Measurements from ENCODE around the gene SMYD3.

The SMYD3 gene

DNA sequence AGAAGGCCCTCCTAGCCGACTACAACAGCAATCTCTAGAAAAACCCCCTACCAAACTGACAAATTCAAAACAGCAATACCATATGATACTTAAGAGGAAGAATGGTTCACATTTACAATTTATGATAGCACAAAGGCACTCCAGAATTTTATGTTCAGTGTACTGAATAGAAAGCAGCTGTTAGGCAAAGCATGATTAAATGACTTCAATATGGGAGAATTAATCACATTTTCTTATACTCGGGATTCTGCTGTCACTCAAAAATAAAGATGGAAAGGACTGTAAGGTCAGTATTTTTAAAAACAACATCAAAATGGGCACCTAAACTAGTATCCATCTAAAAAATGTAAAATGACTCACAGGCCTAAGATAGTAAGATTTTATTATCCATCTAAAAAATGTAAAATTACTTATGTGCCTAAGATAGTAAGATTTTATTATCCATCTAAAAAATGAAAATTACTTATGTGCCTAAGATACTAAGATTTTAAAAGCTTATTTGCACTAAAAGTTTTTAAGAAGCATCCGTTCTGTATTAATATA is 198.5 kb downstream of the SMYD3 start:
- H3K27me3 ChIP-seq (replicated peaks) = no peaks in the 10 kb centered on the region
- H3K36me3 ChIP-seq (replicated peaks) = no peaks in the 10 kb centered on the region
- H3K4me3 ChIP-seq (ENCODE audit: low read depth, low read length) = no peak overlapping the region
- in situ Hi-C loops (cut with HindIII; ENCODE audit: low pct_ligation_motif_present, low sequenced_read_pairs) = no loop called here
- TF ChIP-seq, protein P1, sequence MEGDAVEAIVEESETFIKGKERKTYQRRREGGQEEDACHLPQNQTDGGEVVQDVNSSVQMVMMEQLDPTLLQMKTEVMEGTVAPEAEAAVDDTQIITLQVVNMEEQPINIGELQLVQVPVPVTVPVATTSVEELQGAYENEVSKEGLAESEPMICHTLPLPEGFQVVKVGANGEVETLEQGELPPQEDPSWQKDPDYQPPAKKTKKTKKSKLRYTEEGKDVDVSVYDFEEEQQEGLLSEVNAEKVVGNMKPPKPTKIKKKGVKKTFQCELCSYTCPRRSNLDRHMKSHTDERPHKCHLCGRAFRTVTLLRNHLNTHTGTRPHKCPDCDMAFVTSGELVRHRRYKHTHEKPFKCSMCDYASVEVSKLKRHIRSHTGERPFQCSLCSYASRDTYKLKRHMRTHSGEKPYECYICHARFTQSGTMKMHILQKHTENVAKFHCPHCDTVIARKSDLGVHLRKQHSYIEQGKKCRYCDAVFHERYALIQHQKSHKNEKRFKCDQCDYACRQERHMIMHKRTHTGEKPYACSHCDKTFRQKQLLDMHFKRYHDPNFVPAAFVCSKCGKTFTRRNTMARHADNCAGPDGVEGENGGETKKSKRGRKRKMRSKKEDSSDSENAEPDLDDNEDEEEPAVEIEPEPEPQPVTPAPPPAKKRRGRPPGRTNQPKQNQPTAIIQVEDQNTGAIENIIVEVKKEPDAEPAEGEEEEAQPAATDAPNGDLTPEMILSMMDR (IDR thresholded peaks at IDR 0.05; ENCODE audit: low read depth, low read length, missing control alignments) = no peak
- no peak overlapping the region for H3K27ac ChIP-seq
- DNase-seq = no peak

DNA sequence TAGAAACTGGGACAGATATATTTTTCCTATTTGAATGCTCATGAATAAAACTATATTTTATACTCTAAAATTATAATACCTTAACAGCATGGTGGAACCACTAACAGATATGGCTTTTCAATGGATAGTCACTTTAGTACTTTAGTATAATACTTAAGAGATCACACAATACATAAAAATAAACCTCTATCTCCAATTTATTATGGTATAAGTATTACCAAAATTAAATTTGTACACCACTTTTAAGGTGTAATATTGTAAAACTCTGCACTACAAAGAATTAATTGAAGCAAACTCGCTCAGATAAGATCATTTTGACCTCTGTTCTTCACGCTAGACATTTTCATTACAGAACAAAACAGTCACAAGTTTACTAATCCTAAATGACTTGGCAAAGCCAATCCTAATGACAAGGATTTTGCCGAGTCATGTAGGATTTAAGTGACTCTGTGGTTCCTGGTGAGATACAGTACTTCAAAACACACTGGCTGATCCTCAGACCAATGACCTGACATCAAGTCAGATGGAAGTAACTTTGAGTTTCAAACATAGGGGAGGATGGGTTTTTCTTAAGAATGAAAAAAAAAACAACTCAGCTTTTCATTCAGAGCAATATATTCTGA is 200.6 kb downstream of the SMYD3 start:
- no peak for DNase-seq
- TF ChIP-seq, protein P1 (IDR thresholded peaks at IDR 0.05; ENCODE audit: low read depth, low read length, missing control alignments) = no peak
- no peak overlapping the region for H3K27ac ChIP-seq
- no peak overlapping the region for H3K4me3 ChIP-seq (ENCODE audit: low read depth, low read length)
- in situ Hi-C loops (cut with HindIII; ENCODE audit: low pct_ligation_motif_present, low sequenced_read_pairs) = no loop called here
- H3K36me3 ChIP-seq (replicated peaks) = no peaks in the 10 kb centered on the region
- no peaks in the 10 kb centered on the region for H3K27me3 ChIP-seq (replicated peaks)

DNA sequence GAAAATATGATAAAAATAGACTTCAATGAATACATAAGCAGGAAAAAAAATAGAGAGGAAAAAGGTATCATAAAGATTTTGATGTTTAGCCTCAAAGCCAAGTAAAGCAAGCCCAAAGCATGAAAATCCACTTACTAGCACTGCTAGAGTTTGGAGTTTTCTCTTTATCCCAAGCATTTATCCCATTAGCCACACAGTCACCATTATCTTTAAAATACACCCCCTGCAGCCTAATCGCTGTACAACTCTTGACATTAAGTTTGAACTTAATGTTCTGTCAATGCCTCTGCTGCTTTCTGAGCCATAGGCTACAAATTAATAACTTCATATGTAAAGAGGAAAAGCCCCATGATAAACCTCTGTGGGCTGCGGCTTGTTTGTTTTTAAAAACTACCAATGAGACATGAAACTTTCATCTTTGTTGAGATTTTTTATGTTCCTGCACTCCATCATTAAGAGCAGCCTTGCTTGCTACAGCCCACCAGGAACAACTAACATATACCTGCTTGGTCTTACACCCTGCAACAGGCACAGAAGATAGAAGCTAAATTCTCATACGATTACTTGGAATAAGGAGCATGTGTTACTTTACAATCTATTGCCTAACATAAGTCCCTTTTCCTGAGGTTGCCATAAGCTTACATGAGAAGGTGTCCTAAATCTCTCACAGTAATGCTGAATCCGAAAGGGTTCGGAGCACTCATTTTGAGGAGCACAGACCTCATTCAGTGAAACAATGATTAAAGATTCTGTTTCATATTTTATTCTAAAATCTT is 202.4 kb downstream of the SMYD3 start:
- TF ChIP-seq, protein P1 (IDR thresholded peaks at IDR 0.05; ENCODE audit: low read depth, low read length, missing control alignments) = no peak

DNA sequence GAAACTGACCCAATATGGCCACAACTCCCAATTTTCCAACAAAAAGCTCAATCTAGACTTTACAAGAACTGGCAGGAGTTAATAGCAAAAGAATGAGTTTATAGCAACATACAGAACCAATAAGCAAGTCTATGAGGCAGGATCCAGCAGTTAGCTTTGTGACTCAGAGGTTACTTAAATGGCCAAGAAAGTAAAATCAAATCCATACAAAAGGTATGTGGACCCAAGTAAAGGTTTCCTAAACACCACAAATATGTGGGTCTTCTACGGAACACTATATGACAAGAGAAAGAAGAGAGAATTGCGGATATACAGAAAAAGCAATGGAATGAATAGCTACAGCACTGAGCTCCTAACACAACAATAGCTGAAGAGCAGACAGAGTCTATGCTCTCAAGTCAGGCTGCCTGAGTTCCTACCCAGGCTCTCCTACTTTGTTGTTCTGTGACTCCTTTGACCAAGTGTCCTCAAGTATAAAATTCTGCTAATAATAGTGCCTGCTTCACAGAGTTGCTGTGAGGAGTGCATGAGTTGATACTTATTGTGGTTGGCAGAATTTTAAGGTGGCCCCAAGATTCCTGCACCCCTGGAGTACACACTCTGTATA is 204.3 kb downstream of the SMYD3 start:
- no peak overlapping the region for H3K4me3 ChIP-seq (ENCODE audit: low read depth, low read length)
- TF ChIP-seq, protein P1 (IDR thresholded peaks at IDR 0.05; ENCODE audit: low read depth, low read length, missing control alignments) = no peak
- in situ Hi-C loops (cut with HindIII; ENCODE audit: low pct_ligation_motif_present, low sequenced_read_pairs) = no loop called here
- no peak for DNase-seq
- H3K27me3 ChIP-seq (replicated peaks) = no peaks in the 10 kb centered on the region
- no peak overlapping the region for H3K27ac ChIP-seq
- H3K36me3 ChIP-seq (replicated peaks) = no peaks in the 10 kb centered on the region

More for the DNA sequence above, 202.4 kb downstream of the SMYD3 start:
- no peak overlapping the region for H3K27ac ChIP-seq
- H3K36me3 ChIP-seq (replicated peaks) = no peaks in the 10 kb centered on the region
- DNase-seq = no peak
- H3K27me3 ChIP-seq (replicated peaks) = no peaks in the 10 kb centered on the region
- H3K4me3 ChIP-seq (ENCODE audit: low read depth, low read length) = no peak overlapping the region
- in situ Hi-C loops (cut with HindIII; ENCODE audit: low pct_ligation_motif_present, low sequenced_read_pairs) = no loop called here

DNA sequence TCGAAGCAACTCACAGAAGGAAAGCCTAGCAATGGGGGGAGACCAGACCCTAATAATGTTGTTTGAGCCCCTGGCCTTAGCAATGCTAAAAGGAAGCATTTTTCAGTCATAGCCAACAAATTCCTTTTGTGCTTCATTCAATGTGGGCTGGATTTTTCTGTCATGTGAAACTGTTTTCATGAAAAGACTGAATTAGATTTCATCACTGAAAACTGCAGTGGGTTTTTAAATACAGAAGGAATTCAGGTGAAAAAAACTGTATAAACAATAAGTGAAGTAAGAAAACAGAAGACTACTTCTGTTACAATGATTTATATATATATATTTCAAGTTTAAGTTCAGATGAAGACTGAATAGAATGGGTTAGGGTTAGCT is 204.8 kb downstream of the SMYD3 start:
- Histone ChIP-seq H3K36me3 (replicated peaks) (no peaks in the 10 kb centered on the region), H3K4me3 (ENCODE audit: low read depth, low read length) (no peak overlapping the region), H3K27me3 (replicated peaks) (no peaks in the 10 kb centered on the region), H3K27ac (no peak overlapping the region)
- in situ Hi-C loops (cut with HindIII; ENCODE audit: low pct_ligation_motif_present, low sequenced_read_pairs) = no loop called here
- TF ChIP-seq, protein P1 (IDR thresholded peaks at IDR 0.05; ENCODE audit: low read depth, low read length, missing control alignments) = no peak
- no peak for DNase-seq
